22Rv1 (cell line): ENCODE results near the gene EFNA3.

Source experiments
- H3K27ac ChIP-seq: fragments of 450-650 bp; 2 replicates; pipeline ENCODE4 v1.5.1; 2017
- CTCF ChIP-seq: fragments of 450-650 bp; IDR thresholded peaks from 2 replicates; pipeline ENCODE4 v1.5.1; 2017; ENCODE audit warnings: mild to moderate bottlenecking
- ZFX ChIP-seq: fragments of 450-650 bp; IDR thresholded peaks from 2 replicates; pipeline ENCODE4 v1.6.1; 2017; ENCODE audit warnings: antibody characterized with exemption, borderline replicate concordance

EFNA3 gene

GRCh38 chr1:155057104-155057503 is 21.5 kb upstream of the EFNA3 start:
- TF ChIP-seq ZFX (no peak), CTCF (no peak)
- no peak overlapping the region for H3K27ac ChIP-seq

- H3K27ac ChIP-seq: no peak overlapping the region
- TF ChIP-seq ZFX: no peak
- no peak for TF ChIP-seq CTCF
These were observed 20.8 kb upstream of the EFNA3 start for GRCh38 chr1:155057788-155058211.

- TF ChIP-seq ZFX (no peak), CTCF (no peak)
These were observed 17.9 kb upstream of the EFNA3 start for GRCh38 chr1:155060736-155061135.

GRCh38 chr1:155061381-155062150 is 17.1 kb upstream of the EFNA3 start:
- peak; percentile 99 for TF ChIP-seq CTCF
- no peak for TF ChIP-seq ZFX
- H3K27ac ChIP-seq: peak overlapping the region; percentile 91

More at GRCh38 chr1:155060736-155061135, 17.9 kb upstream of the EFNA3 start:
- peak overlapping the region; percentile 91; the same call in 1 of the 2 replicates for H3K27ac ChIP-seq

GRCh38 chr1:155062151-155062686 is 16.4 kb upstream of the EFNA3 start:
- peak overlapping the region; percentile 91 for H3K27ac ChIP-seq
- TF ChIP-seq ZFX (no peak), CTCF (no peak)

- TF ChIP-seq CTCF (peak; percentile 98), ZFX (no peak)
These were observed 15.8 kb upstream of the EFNA3 start for GRCh38 chr1:155062702-155063411.

More at GRCh38 chr1:155062702-155063411, 15.8 kb upstream of the EFNA3 start:
- H3K27ac ChIP-seq: peak overlapping the region; percentile 91
